Hindlimb muscle (tissue), 1 donor: Measurements from ENCODE around the gene ARCN1. TPM values are rescaled to one million over a fixed set of nuclear protein-coding genes. Genes with fewer than 3 reads are reported as not detected.
A peak's percentile ranks its signal among the peaks of the same experiment; 100 is the strongest.
"Not testable (repeated sequence)": the region's sequence is repeated elsewhere in the genome, so short reads cannot be mapped to it uniquely, and the experiment has no call there.

Experiments
- DNase-seq: peaks from one replicate; pipeline ENCODE4 v3.0.0-alpha.2; 2013
- polyA plus RNA-seq: library from polyadenylated mRNA; unstranded; fragments of 120-200 nt; gene quantifications from one replicate; pipeline ENCODE4 v1.2.1, GENCODE V29; 2013; ENCODE audit not compliant: insufficient read length

Gene ARCN1
- polyA plus RNA-seq, 1 donor = 114 TPM

GRCh38 chr11:118606157-118606843 is 34.1 kb downstream of the ARCN1 start:
- peak; percentile 47 for DNase-seq

GRCh38 chr11:118606844-118607228 is 34.6 kb downstream of the ARCN1 start:
- no peak for DNase-seq

GRCh38 chr11:118607401-118608359 is 35.5 kb downstream of the ARCN1 start, which contains the start of gene PHLDB1:
Gene PHLDB1 (plus strand): TSS chr11:118607615. CDS start chr11:118613837, 6,222 bp downstream.
- DNase-seq = peak; percentile 71

GRCh38 chr11:118608360-118609227 is 36.4 kb downstream of the ARCN1 start:
- peak; percentile 70 for DNase-seq

GRCh38 chr11:118609380-118610224 is 37.4 kb downstream of the ARCN1 start:
- peak; percentile 51 for DNase-seq

GRCh38 chr11:118610225-118610772 is 38.1 kb downstream of the ARCN1 start:
- no peak for DNase-seq

GRCh38 chr11:118610773-118611432 is 38.7 kb downstream of the ARCN1 start:
- DNase-seq = peak; percentile 82

- not testable (repeated sequence) for DNase-seq
These were observed 39.2 kb downstream of the ARCN1 start for GRCh38 chr11:118611433-118611795.

- DNase-seq = no peak
These were observed 40.2 kb downstream of the ARCN1 start for GRCh38 chr11:118612378-118612777.

GRCh38 chr11:118614511-118614910 is 42.3 kb downstream of the ARCN1 start:
- DNase-seq = no peak

GRCh38 chr11:118615282-118615975 is 43.2 kb downstream of the ARCN1 start:
- no peak for DNase-seq

- DNase-seq = no peak
These were observed 43.8 kb downstream of the ARCN1 start for GRCh38 chr11:118615976-118616371.

- DNase-seq = no peak
These were observed 46.1 kb downstream of the ARCN1 start for GRCh38 chr11:118618115-118618990.

- DNase-seq = no peak
These were observed 46.8 kb downstream of the ARCN1 start for GRCh38 chr11:118618991-118619375.

GRCh38 chr11:118619444-118620197 is 47.4 kb downstream of the ARCN1 start:
- DNase-seq = peak; percentile 77

GRCh38 chr11:118620529-118621070 is 48.4 kb downstream of the ARCN1 start:
- DNase-seq = no peak

GRCh38 chr11:118621071-118621783 is 49.0 kb downstream of the ARCN1 start:
- peak; percentile 85 for DNase-seq
